SW480 (cell line): ENCODE data around the gene ICA1.

Experiments used
- DNase-seq: peaks from one replicate; pipeline ENCODE4 v3.0.0-alpha.2; 2016; ENCODE audit warnings: low spot score

Gene ICA1

DNA sequence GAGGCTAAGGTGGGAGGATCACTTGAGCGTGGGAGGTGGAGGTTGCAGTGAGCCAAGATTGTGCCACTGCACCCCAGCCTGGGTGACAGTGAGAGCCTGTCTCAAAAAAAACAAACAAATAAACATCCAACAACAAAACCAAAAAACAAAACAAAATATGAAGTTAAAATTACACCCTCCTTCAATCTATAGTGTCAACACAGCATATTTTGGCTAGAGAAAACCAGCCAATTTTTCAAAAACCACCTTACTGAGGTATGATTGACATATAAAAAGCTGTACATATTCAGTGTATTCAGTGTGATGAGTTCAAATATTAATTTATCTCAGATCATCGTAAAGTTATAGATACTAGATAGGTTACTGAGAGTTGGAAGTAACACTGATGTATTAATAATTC, 102.4 kb downstream of the ICA1 start:
- DNase-seq, result no peak

DNA sequence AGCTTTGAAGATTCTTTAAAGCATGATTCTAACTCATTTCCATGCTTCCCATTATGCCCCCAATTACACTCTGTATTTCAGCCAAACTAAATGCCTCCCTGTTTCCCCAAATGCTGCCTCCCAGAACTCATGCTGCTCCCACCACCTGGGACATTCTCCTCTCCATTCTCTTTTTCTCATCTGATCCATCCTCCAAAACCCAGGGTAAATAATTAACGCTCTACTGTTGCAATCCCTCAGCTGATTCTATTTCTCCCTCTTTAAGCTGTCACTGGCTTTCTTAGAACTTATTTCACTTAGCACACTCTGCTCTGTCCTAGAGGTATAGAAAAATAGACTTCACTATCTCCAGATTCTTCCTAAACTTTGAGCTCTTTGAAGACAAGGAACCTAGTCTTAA, 104.7 kb downstream of the ICA1 start:
- DNase-seq, result no peak

DNA sequence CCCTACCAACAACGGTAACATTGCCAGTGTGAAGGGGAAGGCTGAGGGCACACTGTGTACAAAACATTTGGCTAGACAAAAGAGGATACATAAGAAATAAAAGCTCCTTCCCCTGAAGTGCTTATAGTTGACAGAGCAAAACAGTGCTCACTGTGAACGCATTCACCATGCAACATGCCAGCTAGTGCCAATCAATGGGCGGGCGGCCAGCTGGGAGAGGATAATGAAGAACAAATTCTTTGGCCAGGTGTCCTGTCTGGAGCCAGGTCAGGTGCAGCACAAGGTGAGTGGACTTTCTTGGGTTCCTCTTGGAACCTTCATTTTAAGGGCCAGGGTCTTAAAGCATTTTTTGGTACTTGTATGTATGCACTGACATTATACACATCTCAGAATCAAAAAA, 106.1 kb downstream of the ICA1 start:
- DNase-seq, result no peak

DNA sequence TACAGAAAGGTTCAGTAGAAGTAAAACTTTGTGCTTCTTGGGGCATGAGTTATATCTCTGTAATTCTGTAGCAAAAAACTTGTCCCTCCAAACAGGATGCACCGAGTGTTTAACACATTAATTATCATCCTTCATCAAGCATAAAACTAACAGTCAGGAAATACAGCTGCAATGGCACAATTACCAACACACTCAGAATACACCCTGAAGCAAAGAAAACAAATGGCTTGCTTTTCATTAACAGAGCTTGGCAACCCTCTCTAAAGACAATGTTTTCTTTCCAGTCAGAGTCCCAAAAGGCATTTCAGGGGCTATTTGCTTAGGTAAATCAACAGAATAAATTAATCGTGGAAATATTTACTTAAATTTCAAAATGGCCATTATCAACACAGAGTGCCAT, 107.7 kb downstream of the ICA1 start:
- DNase-seq, result no peak

DNA sequence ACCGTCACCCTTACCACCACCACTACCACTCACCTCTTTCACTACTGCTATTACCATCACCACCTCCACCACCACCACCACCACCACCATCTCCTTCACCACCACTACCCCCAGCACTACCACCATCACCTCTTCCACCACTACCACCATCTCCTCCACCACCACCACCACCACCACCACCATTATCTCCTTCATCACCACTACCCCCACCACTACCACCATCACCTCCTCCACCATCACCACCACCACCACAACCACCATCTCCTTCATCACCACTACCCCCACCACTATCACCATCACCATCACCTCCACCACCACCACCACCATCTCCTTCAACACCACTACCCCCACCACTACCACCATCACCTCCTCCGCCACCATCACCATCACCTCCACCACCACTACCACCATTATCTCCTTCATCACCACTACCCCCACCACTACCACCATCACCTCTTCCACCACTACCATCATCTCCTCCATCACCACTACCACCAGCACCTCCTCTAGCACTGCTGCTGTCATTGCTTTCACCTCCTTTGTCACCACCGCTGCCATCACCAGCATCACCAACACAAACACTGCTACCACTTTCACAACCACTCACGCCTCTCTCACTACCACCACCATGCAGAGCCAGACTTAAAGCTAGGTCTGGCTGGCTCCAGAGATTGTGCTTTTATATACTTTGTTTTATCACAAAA, 109.3 kb downstream of the ICA1 start:
- no peak for DNase-seq

DNA sequence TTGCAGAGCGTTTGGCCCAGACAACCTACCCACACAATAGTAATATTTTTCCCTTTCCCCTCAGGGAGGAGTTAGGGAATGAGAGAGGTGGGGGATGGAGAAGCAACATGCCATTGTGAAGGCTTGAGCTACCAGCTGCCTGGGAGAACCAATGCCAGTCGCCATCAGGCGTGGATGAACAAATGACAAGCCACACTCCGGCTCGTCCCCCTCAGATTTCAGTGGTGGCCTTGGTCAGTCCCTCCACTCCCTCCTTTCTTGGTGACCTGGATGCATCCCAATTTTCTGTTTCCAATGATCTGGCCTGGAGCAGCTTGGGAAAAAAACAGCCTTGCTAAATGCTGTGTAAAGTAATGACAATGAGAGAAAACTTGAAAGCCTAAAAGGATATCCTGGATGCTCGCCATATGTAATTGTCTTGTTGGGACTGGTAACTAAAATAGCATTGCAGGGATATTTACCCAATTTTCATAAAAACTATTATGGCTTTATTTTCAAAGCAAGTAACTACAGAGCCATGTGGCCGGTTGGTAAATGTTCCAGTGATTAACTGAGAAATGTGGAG, 110.7 kb downstream of the ICA1 start:
- no peak for DNase-seq

DNA sequence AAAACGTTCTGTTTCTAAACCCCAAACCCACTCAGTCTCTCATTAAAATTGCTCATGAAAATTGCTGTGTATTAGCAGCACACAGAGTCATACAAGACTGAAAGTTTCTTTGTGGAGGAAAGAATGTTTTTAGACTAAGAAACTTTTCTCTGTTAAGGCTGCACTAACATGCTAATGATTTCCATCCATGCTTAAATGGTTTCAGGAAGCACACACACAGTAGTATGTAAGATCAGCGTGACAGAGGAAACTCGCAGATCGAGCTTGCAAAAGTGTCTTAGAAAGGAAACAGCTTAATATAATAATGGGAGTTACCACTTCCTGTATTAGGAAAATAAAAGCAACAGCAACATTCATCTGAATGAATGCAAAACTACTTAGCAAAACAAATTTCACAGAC, 112.7 kb downstream of the ICA1 start:
- no peak for DNase-seq

DNA sequence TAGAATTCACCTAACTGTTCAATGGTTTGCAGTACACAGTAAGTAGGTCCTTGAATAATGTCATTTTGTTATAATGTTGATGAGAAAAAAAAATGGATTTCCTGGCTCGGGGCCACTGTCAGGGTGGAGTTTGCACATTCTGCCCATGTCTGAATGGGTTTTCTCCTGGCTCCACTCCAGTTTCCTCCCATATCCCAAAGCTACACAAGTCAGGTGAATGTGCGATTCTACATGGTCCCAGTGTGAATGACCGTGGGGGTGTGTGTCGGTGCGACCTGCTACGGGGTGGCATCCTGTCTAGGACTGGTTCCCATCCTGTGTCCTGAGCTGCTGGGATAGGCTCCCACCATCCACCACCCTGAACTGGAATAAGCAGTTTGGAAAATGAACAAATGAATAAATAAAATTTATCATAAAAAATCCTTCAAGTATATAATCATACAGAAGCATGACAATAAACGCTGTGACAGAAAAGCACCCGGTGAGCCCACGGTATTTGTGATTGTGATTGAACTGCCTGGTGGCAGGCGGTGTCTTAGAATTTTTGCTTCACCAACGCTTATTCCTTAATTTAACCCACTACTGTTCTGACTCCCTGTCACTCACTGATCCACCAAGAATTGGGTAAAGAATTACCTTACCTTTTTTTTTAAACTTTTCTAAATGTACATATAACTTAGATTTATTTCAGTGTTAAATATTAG, 114.1 kb downstream of the ICA1 start:
- DNase-seq, result no peak

DNA sequence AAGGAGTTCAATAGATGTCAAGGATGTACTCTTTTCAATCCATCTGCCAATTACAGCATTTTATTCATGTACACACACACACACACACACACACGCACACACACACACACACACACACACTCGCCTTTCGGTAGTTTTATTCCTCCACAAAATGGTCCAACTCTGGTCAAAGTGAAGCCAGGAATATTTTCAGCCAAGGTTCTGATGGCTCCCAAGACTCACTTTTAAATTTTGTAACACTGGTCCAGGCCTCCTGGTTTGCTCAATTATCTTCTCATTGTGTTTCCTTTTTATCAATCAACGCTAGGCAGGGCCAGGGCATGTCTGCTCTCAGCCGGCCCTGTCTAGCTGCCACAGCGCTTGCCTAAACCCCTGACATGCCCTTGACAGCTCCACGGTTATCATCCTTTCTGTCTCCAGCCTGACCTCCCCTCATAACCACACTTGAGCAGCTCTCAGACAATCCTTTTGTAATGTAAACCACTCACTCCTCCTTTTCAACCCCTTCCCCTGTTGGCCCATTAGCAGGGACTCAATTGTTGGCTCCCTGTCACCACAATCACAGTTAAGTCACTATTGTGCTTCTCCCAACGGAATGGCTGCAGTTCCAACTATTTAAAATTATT, 115.1 kb downstream of the ICA1 start:
- DNase-seq, result no peak

DNA sequence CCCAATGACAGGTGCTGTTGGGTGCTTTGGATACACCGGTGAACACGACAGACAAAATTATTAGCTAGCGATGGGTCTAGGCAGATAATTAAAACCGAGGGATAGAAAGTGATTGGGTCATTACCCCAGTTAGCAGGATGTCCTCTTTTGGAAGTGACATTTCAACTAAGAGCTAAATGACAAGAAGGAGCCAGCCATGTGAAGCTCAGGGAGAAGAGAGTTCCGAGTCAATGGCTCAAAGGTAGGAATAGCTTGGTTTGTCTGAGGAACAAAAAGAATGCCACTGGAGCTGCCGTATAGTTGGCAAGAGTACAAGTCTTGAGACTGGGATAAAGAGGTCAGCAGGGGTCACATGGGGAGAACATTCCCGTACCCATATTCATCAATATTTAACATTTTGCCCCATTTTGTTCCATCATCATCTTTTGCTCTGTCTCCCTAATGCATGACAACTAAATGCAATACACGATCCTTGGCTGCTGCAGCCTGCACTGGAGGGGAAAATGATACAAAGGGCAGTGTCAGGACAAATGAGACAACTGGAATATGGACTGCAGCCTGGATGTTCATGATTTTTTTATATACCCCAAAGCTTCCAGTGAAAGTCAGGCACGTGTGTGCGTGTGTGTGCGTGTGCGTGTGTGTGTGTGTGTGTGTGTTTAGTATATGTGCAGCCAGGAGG, 115.7 kb downstream of the ICA1 start:
- DNase-seq, result no peak

DNA sequence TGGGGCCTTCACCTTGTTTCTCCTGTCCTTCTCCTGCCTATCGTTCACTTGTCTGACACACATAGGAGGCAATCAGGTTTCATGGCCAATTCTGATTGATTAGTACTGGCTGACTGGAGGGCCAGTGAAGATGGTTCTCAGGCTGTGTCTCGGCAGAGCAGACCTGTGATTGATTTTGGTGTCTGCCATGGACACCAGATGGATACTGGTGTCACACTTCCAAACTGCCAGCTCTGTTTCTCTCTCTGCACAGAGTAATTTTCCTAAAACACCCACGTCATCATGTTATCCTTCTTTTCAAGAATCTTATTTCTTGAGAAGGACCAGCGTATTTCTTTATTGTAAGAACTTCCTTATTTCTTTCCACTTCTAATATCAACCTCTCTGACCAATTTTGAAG, 117.1 kb downstream of the ICA1 start:
- no peak for DNase-seq

DNA sequence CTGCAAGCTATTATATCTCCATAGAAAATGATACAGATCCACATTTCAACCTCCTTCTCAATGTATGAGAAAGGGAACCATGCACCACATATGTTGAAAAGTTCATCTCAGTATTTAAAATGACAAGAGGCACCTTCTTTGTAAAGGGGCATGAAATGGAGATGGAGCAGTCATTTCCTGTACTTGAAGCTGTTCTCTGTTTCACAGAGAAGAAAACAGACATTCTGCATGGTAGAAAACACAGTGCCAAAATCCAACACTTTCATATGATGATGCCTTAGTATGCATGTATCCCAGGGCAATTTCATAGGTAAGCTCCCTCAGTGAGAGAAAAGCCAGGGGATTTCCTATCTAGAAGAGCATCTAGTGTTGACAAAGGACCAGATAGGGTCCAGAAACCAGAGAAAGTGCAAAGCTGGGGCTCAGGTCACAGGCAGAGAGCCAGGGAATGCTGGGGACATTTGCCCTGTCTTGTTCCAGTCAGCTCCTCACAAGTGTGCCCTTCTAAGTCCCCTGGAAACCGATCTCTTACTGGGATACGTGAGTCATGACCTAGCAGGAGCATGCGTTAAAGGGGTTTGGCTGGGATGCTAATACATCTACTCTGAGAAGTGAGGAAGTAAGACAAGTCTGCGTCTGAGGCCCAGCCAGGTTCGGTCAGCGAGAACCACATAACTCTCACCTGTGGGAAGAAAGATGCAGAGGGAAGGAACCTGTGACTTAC, 118.7 kb downstream of the ICA1 start:
- DNase-seq, result no peak

DNA sequence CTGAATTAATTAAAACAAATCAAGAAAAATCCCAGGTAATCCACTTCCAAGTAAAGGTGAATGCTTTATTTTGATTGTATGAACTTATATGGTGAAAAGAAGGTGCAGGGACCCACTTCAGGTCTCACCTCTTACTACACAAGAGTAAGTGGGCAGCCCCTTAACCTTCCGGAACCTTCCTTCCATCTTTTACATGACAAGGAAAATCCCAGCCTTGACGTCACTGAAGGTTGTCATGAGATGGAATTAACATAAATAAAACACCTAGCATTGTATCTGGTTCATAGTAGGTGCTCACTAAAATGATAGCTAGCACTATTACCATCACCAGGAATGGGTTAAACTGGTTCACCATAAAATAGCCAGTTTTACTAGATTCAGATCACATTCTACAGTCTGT, 119.5 kb downstream of the ICA1 start:
- no peak for DNase-seq

DNA sequence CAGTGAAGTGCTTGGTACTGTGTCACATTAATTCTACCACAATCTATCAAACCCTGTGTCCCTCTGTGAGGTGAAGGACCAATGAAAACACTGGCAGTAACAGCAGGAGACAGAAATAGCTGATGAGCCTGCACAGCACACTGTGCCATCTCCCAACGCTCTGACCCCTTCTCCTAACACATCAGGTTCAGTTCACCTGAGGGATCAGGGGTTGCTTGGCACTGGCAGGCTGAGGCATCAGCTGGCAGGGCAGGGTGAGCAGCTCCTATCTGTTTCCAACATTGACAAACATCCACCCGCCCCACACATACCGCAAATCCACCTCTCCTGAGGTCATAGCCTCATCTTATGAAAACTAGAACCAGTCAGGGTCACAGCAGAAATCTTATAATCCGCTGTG, 120.9 kb downstream of the ICA1 start:
- DNase-seq, result no peak

DNA sequence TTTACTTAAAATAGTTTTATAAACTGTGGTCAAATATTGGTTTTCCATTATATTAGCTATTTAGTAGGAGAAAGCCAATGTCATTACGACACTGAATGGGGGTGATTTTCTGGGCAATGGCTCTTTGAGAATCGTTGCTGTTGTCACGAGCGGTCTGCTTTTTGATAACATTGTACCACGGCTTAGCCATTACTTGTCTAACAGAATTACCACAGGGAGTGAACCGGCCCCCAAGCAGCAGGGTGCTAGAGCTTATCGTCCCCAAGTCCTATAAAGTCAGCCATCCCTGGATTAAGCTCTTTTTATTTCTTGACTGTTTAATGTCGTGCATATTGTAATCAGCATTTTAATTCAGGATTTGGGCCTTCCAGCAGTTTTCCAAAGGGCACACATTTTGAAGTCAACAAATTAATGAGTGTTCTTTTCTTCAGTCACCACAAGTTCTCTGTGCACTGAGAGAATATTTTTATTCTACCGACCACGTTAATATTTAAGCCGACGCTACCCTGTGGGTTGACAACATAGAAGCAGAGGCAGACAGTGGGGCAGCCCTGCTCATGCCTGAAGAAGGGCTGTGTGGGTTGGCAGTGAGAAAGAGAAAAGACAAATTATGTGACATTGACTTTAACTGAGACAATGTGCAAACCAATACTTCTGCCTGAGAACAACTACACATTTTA, 125.8 kb downstream of the ICA1 start:
- DNase-seq, result no peak

DNA sequence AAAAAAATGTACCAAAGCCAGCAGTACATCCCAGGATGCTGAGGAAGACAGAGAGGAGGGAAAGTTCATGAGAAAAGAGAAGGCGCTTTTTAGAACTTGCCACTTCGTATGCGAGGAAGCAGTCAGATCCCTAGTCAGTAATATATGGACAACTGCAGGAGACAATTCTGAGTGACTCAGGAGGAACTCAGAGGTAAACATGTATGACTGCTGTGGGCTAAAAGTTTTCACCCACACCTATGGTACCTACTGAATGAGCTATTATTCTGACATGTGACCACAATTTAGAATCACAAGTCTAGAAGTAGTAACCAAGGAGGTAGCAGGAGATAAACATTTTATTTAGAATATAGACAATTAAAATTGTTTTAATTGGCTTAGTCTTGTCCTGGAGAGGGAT, 126.5 kb downstream of the ICA1 start:
- DNase-seq, result no peak

DNA sequence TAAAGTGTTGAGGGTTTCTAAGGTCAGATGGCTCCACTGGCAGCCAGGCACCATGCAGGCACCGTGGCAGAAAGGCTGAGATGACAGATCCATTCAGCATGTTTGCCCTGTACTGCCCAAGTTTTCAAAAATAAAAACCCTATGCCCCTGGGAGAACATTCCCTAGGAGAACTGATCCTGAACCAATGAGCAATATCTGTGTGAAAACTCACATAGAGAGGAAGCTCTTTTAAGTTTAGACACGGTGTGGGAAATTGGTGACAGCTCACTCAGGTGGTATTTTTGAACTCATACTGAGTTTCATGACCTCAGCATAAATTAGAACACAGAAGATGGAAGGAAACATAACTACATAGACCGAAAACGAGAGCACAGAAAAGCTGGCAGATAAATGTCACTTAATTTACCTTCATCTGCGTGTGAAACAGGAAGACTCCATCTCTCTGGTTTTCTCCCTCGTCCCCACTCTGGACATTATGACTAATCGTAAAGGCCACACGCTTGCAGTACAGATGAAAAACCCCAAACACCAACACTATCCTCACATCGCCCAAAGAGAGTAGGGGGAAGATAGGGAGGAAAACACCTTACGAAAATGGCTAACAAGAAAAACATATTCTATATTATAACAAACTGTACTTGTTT, 127.8 kb downstream of the ICA1 start:
- no peak for DNase-seq

DNA sequence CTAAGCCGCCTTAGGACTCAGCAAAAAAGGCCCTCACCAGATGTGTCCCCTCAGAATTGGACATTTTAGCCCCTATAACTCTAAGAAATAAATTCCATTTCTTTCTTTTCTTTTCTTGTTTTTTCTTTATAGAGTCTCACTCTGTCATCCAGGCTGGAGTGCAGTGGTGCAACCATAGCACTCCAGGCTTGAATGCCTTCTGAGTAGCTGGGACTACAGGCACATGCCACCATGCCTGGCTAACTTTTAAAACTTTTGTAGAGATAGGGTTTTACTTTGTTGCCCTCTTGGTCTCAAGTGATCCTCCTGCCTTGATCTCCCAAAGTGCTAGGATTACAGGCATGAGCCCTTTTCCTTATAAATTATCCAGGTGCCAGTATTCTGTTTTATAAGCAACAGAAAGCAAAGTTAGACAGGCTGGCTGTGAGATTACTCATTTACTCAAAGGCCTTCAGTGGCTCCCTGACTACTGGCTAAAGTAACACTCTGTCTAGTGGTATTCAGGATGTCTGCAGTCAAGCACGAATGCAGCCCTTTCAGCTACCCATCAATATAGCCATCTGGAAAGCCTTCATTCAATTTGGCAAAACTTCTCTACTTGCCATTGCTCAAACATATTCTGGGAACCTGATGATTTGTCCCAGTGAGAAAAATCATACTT, 128.6 kb downstream of the ICA1 start:
- DNase-seq, result no peak

DNA sequence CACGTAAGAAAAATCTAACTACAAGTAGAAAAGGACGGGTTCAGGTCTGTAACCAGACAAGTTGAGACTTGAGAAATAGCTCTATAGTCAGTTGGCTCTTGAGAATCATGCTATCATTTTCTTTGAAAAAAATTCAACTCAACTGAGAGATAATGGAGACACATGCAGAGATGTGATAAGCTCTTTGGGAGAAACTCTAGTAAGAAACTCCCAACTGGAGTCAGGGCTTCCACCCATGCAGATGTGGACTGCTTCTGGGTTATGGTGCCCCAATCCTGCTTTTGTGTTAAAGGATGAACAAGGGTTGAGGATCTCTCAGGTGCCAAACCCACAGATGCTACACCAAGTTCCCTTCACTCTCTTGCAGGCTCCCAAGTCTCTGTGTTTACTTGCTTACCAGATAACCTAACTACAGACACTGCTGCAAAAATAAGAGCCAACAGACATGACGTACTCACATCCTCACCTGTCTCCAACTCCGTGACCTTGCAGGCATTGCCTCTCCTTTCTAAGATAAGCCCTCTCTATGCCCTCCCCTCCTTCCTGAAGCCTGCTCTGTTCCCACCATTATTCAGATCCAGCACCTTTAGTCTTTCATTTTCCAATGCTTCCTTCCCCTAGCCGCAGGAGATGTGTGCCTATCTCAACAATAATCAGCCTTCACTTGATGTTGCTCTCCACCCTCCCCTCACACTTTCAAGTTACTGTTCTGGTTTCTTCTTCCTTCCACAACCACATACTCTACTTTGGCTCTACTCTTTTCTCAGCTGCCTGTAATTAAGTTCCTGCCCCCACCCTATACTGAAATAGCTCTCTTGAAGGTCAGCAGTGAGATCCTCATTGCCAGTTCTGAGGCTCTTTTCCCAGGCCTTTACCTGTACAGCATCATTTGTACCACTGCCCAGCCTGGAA, 130.0 kb downstream of the ICA1 start:
- no peak for DNase-seq
